H1 (cell line): ENCODE results near the gene ZNF101. TPM values are rescaled to one million over a fixed set of nuclear protein-coding genes. Genes with fewer than 3 reads are reported as not detected.

Source experiments
- CTCF ChIA-PET: fragments of 300-600 bp; sonication (Branson Sonifier 250); formaldehyde crosslinking; loops from one replicate; lab custom pipeline; 2021; ENCODE audit not compliant: partially characterized antibody; lab: Charles Lee
- POLR2A ChIA-PET: fragments of 300-600 bp; sonication (Branson Sonifier 250); formaldehyde crosslinking; loops from one replicate; lab custom pipeline; 2021; ENCODE audit warnings: inconsistent platforms; ENCODE audit not compliant: partially characterized antibody; lab: Charles Lee
- DNase-seq, 2 experiments: peaks; one replicate each; pipeline versions ENCODE4 v3.0.0 to v3.0.0-alpha.2; 2010 to 2022; ENCODE audit warnings: low spot score in 2 of 2, low read depth in 1 of 2, mixed read lengths in 1 of 2
- FAIRE-seq: peaks from 2 replicates; lab custom pipeline; 2011; peaks lifted over from hg19 to GRCh38; lab: Jason Lieb, UNC
- H2AFZ ChIP-seq: 2 replicates; pipeline ENCODE4 v1.8.1; 2012; ENCODE audit warnings: low read length, inconsistent platforms
- H2AK5ac ChIP-seq: 2 replicates; pipeline ENCODE4 v1.6.1; 2013; ENCODE audit warnings: low read depth, low read length
- H2BK120ac ChIP-seq: replicated peaks from 2 replicates; pipeline ENCODE3; 2013; ENCODE audit warnings: low read depth, low read length, inconsistent platforms
- H2BK12ac ChIP-seq: 2 replicates; pipeline ENCODE4 v1.6.1; 2013; ENCODE audit warnings: low read depth, low read length
- H2BK15ac ChIP-seq: 2 replicates; pipeline ENCODE4 v1.6.1; 2013; ENCODE audit warnings: low read length
- H2BK20ac ChIP-seq: 2 replicates; pipeline ENCODE4 v1.6.1; 2013; ENCODE audit warnings: low read length
- H2BK5ac ChIP-seq: 2 replicates; pipeline ENCODE4 v1.6.1; 2013; ENCODE audit warnings: low read depth, low read length
- H3K14ac ChIP-seq: 2 replicates; pipeline ENCODE4 v1.6.1; 2013; ENCODE audit warnings: inconsistent platforms; ENCODE audit not compliant: insufficient read length
- H3K18ac ChIP-seq: 2 replicates; pipeline ENCODE4 v1.6.1; 2013; ENCODE audit warnings: low read length; ENCODE audit errors: extremely low read depth
- H3K23ac ChIP-seq: 2 replicates; pipeline ENCODE4 v1.6.1; 2013; ENCODE audit warnings: inconsistent platforms; ENCODE audit not compliant: insufficient read length
- H3K23me2 ChIP-seq: 2 replicates; pipeline ENCODE4 v1.6.1; 2013; ENCODE audit warnings: low read depth, low read length
- H3K27ac ChIP-seq: 2 replicates; pipeline ENCODE4 v1.6.1; 2011; ENCODE audit warnings: low read depth, low read length, inconsistent platforms
- H3K27me3 ChIP-seq, 4 experiments: replicated peaks in 1 of 4; 1 replicate in 1 of 4; 2 replicates in 3 of 4; pipeline versions ENCODE4 v1.6.1 to v1.8.1; 2011 to 2013; ENCODE audit warnings: low read length in 3 of 4, mild to moderate bottlenecking in 3 of 4, inconsistent platforms in 2 of 4, mixed read lengths in 2 of 4, moderate library complexity in 1 of 4; ENCODE audit not compliant: control insufficient read depth in 3 of 4, insufficient read depth in 3 of 4; ENCODE audit errors: extremely low read depth in 1 of 4
- H3K36me3 ChIP-seq, 4 experiments: 2 replicates each; pipeline versions ENCODE4 v1.6.1 to v1.8.1; 2011 to 2013; ENCODE audit warnings: mild to moderate bottlenecking in 4 of 4, low read length in 3 of 4, moderate library complexity in 2 of 4, control low read depth in 1 of 4, inconsistent platforms in 1 of 4; ENCODE audit not compliant: insufficient read depth in 4 of 4, control insufficient read depth in 2 of 4
- H3K4ac ChIP-seq: replicated peaks from 2 replicates; pipeline ENCODE3; 2013; ENCODE audit warnings: low read length, low read depth, mixed read lengths, inconsistent platforms; ENCODE audit not compliant: insufficient read length
- H3K4me1 ChIP-seq, 4 experiments: replicated peaks in 1 of 4; 1 replicate in 1 of 4; 2 replicates in 3 of 4; pipeline versions ENCODE4 v1.6.1 to v1.8.1; 2011 to 2013; ENCODE audit warnings: low read length in 3 of 4, inconsistent platforms in 2 of 4, mixed read lengths in 1 of 4; ENCODE audit not compliant: insufficient read depth in 4 of 4, control insufficient read depth in 3 of 4
- H3K4me2 ChIP-seq, 2 experiments: 2 replicates each; pipeline versions ENCODE4 v1.6.1 to v1.8.1; 2011 to 2013; ENCODE audit warnings: low read depth in 2 of 2, low read length in 2 of 2, control low read depth in 1 of 2, inconsistent platforms in 1 of 2, mild to moderate bottlenecking in 1 of 2; ENCODE audit not compliant: insufficient read depth in 1 of 2
- H3K4me3 ChIP-seq, 4 experiments: fragments of 200-600, 300-600 bp in 1 of 4; sonication (generic), shearing (Covaris generic), sonication (Bioruptor Twin) in 1 of 4; 2 replicates each; pipeline versions ENCODE4 v1.5.1 to v1.8.1; 2011 to 2016; ENCODE audit warnings: low read length in 4 of 4, low read depth in 3 of 4, control low read depth in 2 of 4, inconsistent platforms in 2 of 4, mild to moderate bottlenecking in 2 of 4, mixed read lengths in 1 of 4, moderate library complexity in 1 of 4; ENCODE audit not compliant: insufficient read depth in 2 of 4; ENCODE audit errors: extremely low read depth in 1 of 4
- H3K56ac ChIP-seq: replicated peaks from 2 replicates; pipeline ENCODE3; 2013; ENCODE audit warnings: low read depth, mild to moderate bottlenecking, mixed read lengths, low read length, inconsistent platforms; ENCODE audit not compliant: insufficient read length
- H3K79me1 ChIP-seq: 2 replicates; pipeline ENCODE4 v1.6.1; 2013; ENCODE audit warnings: low read depth, low read length, control low read depth
- H3K79me2 ChIP-seq, 2 experiments: 2 replicates each; pipeline versions ENCODE4 v1.6.1 to v1.8.1; 2012 to 2013; ENCODE audit warnings: low read length in 2 of 2, mild to moderate bottlenecking in 2 of 2, inconsistent platforms in 1 of 2; ENCODE audit not compliant: insufficient read depth in 2 of 2, control insufficient read depth in 1 of 2
- H3K9ac ChIP-seq, 4 experiments: replicated peaks in 1 of 4; 1 replicate in 1 of 4; 2 replicates in 3 of 4; pipeline versions ENCODE4 v1.6.1 to v1.8.1; 2011 to 2013; ENCODE audit warnings: low read depth in 3 of 4, low read length in 3 of 4, control low read depth in 2 of 4, mild to moderate bottlenecking in 2 of 4, moderate library complexity in 2 of 4, inconsistent platforms in 1 of 4; ENCODE audit errors: extremely low read depth in 1 of 4
- H3K9me3 ChIP-seq, 2 experiments: 2 replicates each; pipeline versions ENCODE4 v1.6.1 to v1.8.1; 2012 to 2013; ENCODE audit warnings: mild to moderate bottlenecking in 2 of 2, moderate library complexity in 2 of 2, control low read depth in 1 of 2, inconsistent platforms in 1 of 2, low read depth in 1 of 2, low read length in 1 of 2, mixed read lengths in 1 of 2; ENCODE audit not compliant: insufficient read depth in 2 of 2
- H4K20me1 ChIP-seq, 2 experiments: replicated peaks in 1 of 2; 2 replicates each; pipeline versions ENCODE3 to v1.8.1; 2011 to 2013; ENCODE audit warnings: inconsistent platforms in 2 of 2, low read length in 2 of 2, mild to moderate bottlenecking in 1 of 2; ENCODE audit not compliant: insufficient read depth in 2 of 2, control insufficient read depth in 1 of 2
- H4K5ac ChIP-seq: 2 replicates; pipeline ENCODE4 v1.6.1; 2013; ENCODE audit warnings: low read length, low read depth, mixed read lengths, inconsistent platforms; ENCODE audit not compliant: insufficient read length
- H4K8ac ChIP-seq: 2 replicates; pipeline ENCODE4 v1.8.0; 2013; ENCODE audit warnings: mild to moderate bottlenecking, moderate library complexity, low read length, inconsistent platforms; ENCODE audit not compliant: insufficient read depth; ENCODE audit errors: extremely low read depth
- H4K91ac ChIP-seq: replicated peaks from 2 replicates; pipeline ENCODE3; 2013; ENCODE audit warnings: low read length, mixed read lengths, inconsistent platforms; ENCODE audit not compliant: insufficient read length
- ASH2L ChIP-seq: fragments of 200-600, 300-600 bp; sonication (generic); IDR thresholded peaks from one replicate; pipeline ENCODE4 v1.7.1; 2017; ENCODE audit warnings: low read length
- CHD2 ChIP-seq: IDR thresholded peaks from 2 replicates; pipeline ENCODE4 v1.6.1; 2012; ENCODE audit warnings: low read length, improper control_type of control experiment
- RAD21 ChIP-seq, 2 experiments: IDR thresholded peaks in 1 of 2; conservative IDR thresholded peaks in 1 of 2; 2 replicates each; pipeline ENCODE4 v1.6.1; 2011; ENCODE audit warnings: low read depth in 2 of 2, low read length in 2 of 2, improper control_type of control experiment in 1 of 2, inconsistent platforms in 1 of 2, mild to moderate bottlenecking in 1 of 2, moderate library complexity in 1 of 2
- SP1 ChIP-seq: IDR thresholded peaks from 2 replicates; pipeline ENCODE4 v1.6.1; 2011; ENCODE audit warnings: low read depth, low read length
- WGBS, 2 experiments: shearing (Covaris generic) in 1 of 2; methylation state at CpG; one replicate each; pipeline versions ENCODE4 v1.1.6 to v1.1.7; 2013 to 2015; ENCODE audit warnings: low lambda C conversion rate in 2 of 2, mixed read lengths in 2 of 2, inconsistent platforms in 1 of 2, low coverage in 1 of 2, missing lambda C conversion rate in 1 of 2; ENCODE audit not compliant: insufficient replicate concordance in 2 of 2, insufficient coverage in 1 of 2, insufficient read length in 1 of 2; ENCODE audit errors: extremely low coverage in 1 of 2, missing lambda C conversion rate in 1 of 2; 5-methylcytosine and 5-hydroxymethylcytosine counted together
- polyA plus RNA-seq, 7 experiments: library from polyadenylated mRNA; depleted of rRNA in 3 of 7; stranded (reverse) in 5 of 7; unstranded in 2 of 7; fragments of >200 nt in 5 of 7; fragments of 200-250 nt in 2 of 7; gene quantifications; 1 replicate in 5 of 7; 2 replicates in 1 of 7; 4 replicates in 1 of 7; pipeline versions ENCODE4 v1.2.1 to v1.2.3, GENCODE V29; 2011 to 2013; ENCODE audit warnings: missing spikeins in 2 of 7, mixed read lengths in 2 of 7
- total RNA-seq: library from RNA; stranded (reverse); fragmentation: NEBNext Ultra II Directional; extraction: Animal tissue kit (Norgen Biotek cat#: 25700); gene quantifications from 2 replicates; pipeline ENCODE4 v1.2.1, GENCODE V29; 2021

Gene ZNF101
- total and polyA plus RNA-seq, 2 of the 8 experiments (the other 6 are each of a cell fraction or from before 2014, with no cell fraction given): 13.0 to 50.9 TPM

- FAIRE-seq: no peak
- TF ChIP-seq ASH2L: no peak
- TF ChIP-seq CHD2: no peak
- TF ChIP-seq RAD21 (IDR thresholded peaks at IDR 0.05 in 1 of 2, conservative IDR thresholded peaks at IDR 0.05 in 1 of 2; ENCODE audit: low read depth in 2 of 2, low read length in 2 of 2): no peak
- no peak for TF ChIP-seq SP1
Measured at GRCh38 chr19:19652482-19653295, 15.9 kb upstream of the ZNF101 start.

More at GRCh38 chr19:19652482-19653295, 15.9 kb upstream of the ZNF101 start:
- no peak overlapping the region for H3K23ac ChIP-seq
- peaks cover 44 to 86% (median 74%) of the 10 kb centered on the region in 4 experiments for H3K36me3 ChIP-seq
- H2BK15ac ChIP-seq: no peak overlapping the region
- H3K79me1 ChIP-seq: 0 out of 2 replicates have a peak, but pooled peaks cover 2% of the 10 kb centered on the region
- no peak overlapping the region for H3K4me3 ChIP-seq
- H3K23me2 ChIP-seq: no peaks in the 10 kb centered on the region
- no peak overlapping the region for H3K4me2 ChIP-seq
- H2AFZ ChIP-seq: no peak overlapping the region
- no peak overlapping the region for H2BK12ac ChIP-seq
- no peak overlapping the region for H4K91ac ChIP-seq
- no peak overlapping the region for H2BK120ac ChIP-seq
- H3K27me3 ChIP-seq: no peaks in the 10 kb centered on the region
- 93% methylated on average over 24 of the region's 24 CpGs; no CpG with 5 or more reads in 1 of the 2 experiments for WGBS, 2 experiments
- ChIA-PET POLR2A (interaction anchor here (0.7 to 3.8 kb wide), 6 partner anchors 7 to 90 kb away, joined by 3 to 20 read pairs (median 6); partner anchors contain the start of genes GMIP and ZNF101), CTCF (interaction anchor here (0.6 to 5.7 kb wide), 5 partner anchors 9 to 1960 kb away, joined by 3 to 38 read pairs (median 9); partner anchors contain the start of gene GMIP)
- no peak overlapping the region for H3K18ac ChIP-seq
- no peak overlapping the region for H2AK5ac ChIP-seq
- H4K8ac ChIP-seq: no peak overlapping the region
- H3K14ac ChIP-seq: no peak overlapping the region
- no peak overlapping the region for H2BK20ac ChIP-seq
- no peak overlapping the region for H3K4ac ChIP-seq
- no peak for DNase-seq
- H3K56ac ChIP-seq: no peak overlapping the region
- H4K20me1 ChIP-seq: peaks cover 4 to 26% of the 10 kb centered on the region in 2 experiments
- H3K9me3 ChIP-seq: no peaks in the 10 kb centered on the region
- H2BK5ac ChIP-seq: no peak overlapping the region
- no peak overlapping the region for H4K5ac ChIP-seq
- no peak overlapping the region for H3K27ac ChIP-seq
- no peaks in the 10 kb centered on the region for H3K79me2 ChIP-seq
- no peak overlapping the region for H3K9ac ChIP-seq
- no peaks in the 10 kb centered on the region for H3K4me1 ChIP-seq
